SK-N-SH (cell line): ENCODE results near the gene R3HDM1. TPM values are rescaled to one million over a fixed set of nuclear protein-coding genes. Genes with fewer than 3 reads are reported as not detected.

Source experiments
- CTCF ChIA-PET: fragments of 300-600, 350-600 bp; formaldehyde crosslinking; extraction: SDS; loops from one replicate; lab custom pipeline; 2021; lab: Yijun Ruan, JAX
- POLR2A ChIA-PET: fragments of 350-600 bp; sonication (Branson Sonifier 250); formaldehyde crosslinking; extraction: SDS; loops from one replicate; lab custom pipeline; 2020; ENCODE audit warnings: antibody characterized with exemption, inconsistent platforms; lab: Yijun Ruan, JAX
- DNase-seq: peaks from one replicate; pipeline ENCODE4 v3.0.0; 2012
- H2AFZ ChIP-seq: fragments of 200-600 bp; sonication (generic); 2 replicates; pipeline ENCODE4 v1.8.1; 2016; ENCODE audit warnings: antibody characterized with exemption, mild to moderate bottlenecking, low read depth
- H3F3A ChIP-seq: fragments of 200-600 bp; sonication (generic); replicated peaks from 2 replicates; pipeline ENCODE3; 2016; ENCODE audit warnings: antibody characterized with exemption, mild to moderate bottlenecking; ENCODE audit not compliant: insufficient read depth
- H3K27ac ChIP-seq, 2 experiments: fragments of 200-500 bp in 1 of 2; fragments of 200-600 bp in 1 of 2; sonication (Bioruptor generic) in 1 of 2; sonication (generic), shearing (Covaris generic) in 1 of 2; 2 replicates each; pipeline versions ENCODE4 v1.5.1 to v1.6.1; 2014 to 2016; ENCODE audit warnings: low read depth in 2 of 2, inconsistent platforms in 1 of 2, low read length in 1 of 2, mild to moderate bottlenecking in 1 of 2, mixed read lengths in 1 of 2
- H3K27me3 ChIP-seq: fragments of 200-600 bp; sonication (generic), shearing (Covaris generic); 2 replicates; pipeline ENCODE4 v1.6.1; 2016; ENCODE audit warnings: mixed run types; ENCODE audit not compliant: insufficient read depth
- H3K36me3 ChIP-seq, 2 experiments: fragments of 200-500 bp in 1 of 2; fragments of 200-600 bp in 1 of 2; sonication (Bioruptor generic) in 1 of 2; sonication (generic) in 1 of 2; replicated peaks in 1 of 2; 2 replicates each; pipeline versions ENCODE3 to v1.5.1; 2014 to 2016; ENCODE audit warnings: low read length in 1 of 2, mild to moderate bottlenecking in 1 of 2; ENCODE audit not compliant: insufficient read depth in 2 of 2, control insufficient read depth in 1 of 2
- H3K4me1 ChIP-seq, 2 experiments: fragments of 200-500 bp in 1 of 2; fragments of 200-600 bp in 1 of 2; sonication (Bioruptor generic) in 1 of 2; sonication (generic), shearing (Covaris generic) in 1 of 2; 2 replicates each; pipeline versions ENCODE4 v1.5.1 to v1.6.1; 2014 to 2016; ENCODE audit warnings: low read depth in 1 of 2, low read length in 1 of 2, mixed run types in 1 of 2; ENCODE audit not compliant: insufficient read depth in 2 of 2, control insufficient read depth in 1 of 2
- H3K4me2 ChIP-seq: fragments of 200-600 bp; sonication (generic), shearing (Covaris generic); 2 replicates; pipeline ENCODE4 v1.6.1; 2017; ENCODE audit warnings: mixed run types
- H3K4me3 ChIP-seq, 2 experiments: fragments of 200-500 bp in 1 of 2; fragments of 200-600 bp in 1 of 2; sonication (Bioruptor generic) in 1 of 2; sonication (generic), shearing (Covaris generic) in 1 of 2; 2 replicates each; pipeline versions ENCODE4 v1.5.1 to v1.8.1; 2014 to 2016; ENCODE audit warnings: low read depth in 2 of 2, inconsistent platforms in 1 of 2, low read length in 1 of 2, mild to moderate bottlenecking in 1 of 2, mixed read lengths in 1 of 2, moderate library complexity in 1 of 2
- H3K79me2 ChIP-seq: fragments of 200-600 bp; sonication (generic); 2 replicates; pipeline ENCODE4 v1.8.1; 2017; ENCODE audit warnings: mild to moderate bottlenecking; ENCODE audit not compliant: insufficient read depth
- H3K9ac ChIP-seq: fragments of 200-600 bp; sonication (generic); 2 replicates; pipeline ENCODE4 v1.6.1; 2017; ENCODE audit warnings: mixed run types
- H3K9me2 ChIP-seq: fragments of 200-600 bp; sonication (generic); 2 replicates; pipeline ENCODE4 v1.6.1; 2017; ENCODE audit warnings: mixed run types
- H3K9me3 ChIP-seq: fragments of 200-600 bp; sonication (generic); 2 replicates; pipeline ENCODE4 v1.6.1; 2017; ENCODE audit warnings: mixed run types, mild to moderate bottlenecking, moderate library complexity
- H4K20me1 ChIP-seq: fragments of 200-600 bp; sonication (generic); 2 replicates; pipeline ENCODE4 v1.6.1; 2017; ENCODE audit warnings: mild to moderate bottlenecking, mixed run types; ENCODE audit not compliant: insufficient read depth
- EZH2phosphoT487 ChIP-seq: fragments of 200-600 bp; sonication (generic); IDR thresholded peaks from 2 replicates; pipeline ENCODE4 v1.6.1; 2017; ENCODE audit warnings: low read depth, mixed run types, mild to moderate bottlenecking, antibody characterized with exemption, moderate library complexity, borderline replicate concordance
- FOXJ3 ChIP-seq: sonication (generic); formaldehyde crosslinking; IDR thresholded peaks from 2 replicates; pipeline ENCODE4 v1.5.1; 2020; ENCODE audit warnings: mild to moderate bottlenecking, missing genetic modification reagents
- FOXM1 ChIP-seq: IDR thresholded peaks from 2 replicates; pipeline ENCODE4 v1.4.0; 2012; ENCODE audit warnings: low read depth, mild to moderate bottlenecking
- GABPA ChIP-seq: IDR thresholded peaks from 2 replicates; pipeline ENCODE4 v1.4.0; 2012; ENCODE audit warnings: low read depth, mild to moderate bottlenecking
- MEF2A ChIP-seq: IDR thresholded peaks from 2 replicates; pipeline ENCODE4 v1.4.0; 2012; ENCODE audit warnings: low read depth, borderline replicate concordance
- MXI1 ChIP-seq: IDR thresholded peaks from 2 replicates; pipeline ENCODE4 v1.6.1; 2012; ENCODE audit warnings: mild to moderate bottlenecking, low read depth, low read length, improper control_type of control experiment
- RCOR1 ChIP-seq: fragments of 150-350 bp; IDR thresholded peaks from 2 replicates; pipeline ENCODE4 v1.6.1; 2017; ENCODE audit warnings: antibody characterized with exemption, low read length
- REST ChIP-seq: IDR thresholded peaks from 2 replicates; pipeline ENCODE4 v1.6.1; 2012; ENCODE audit warnings: mild to moderate bottlenecking, low read depth, low read length, moderate library complexity
- TAF1 ChIP-seq: IDR thresholded peaks from 2 replicates; pipeline ENCODE4 v1.6.1; 2012; ENCODE audit warnings: low read depth, mild to moderate bottlenecking, low read length, moderate library complexity, borderline replicate concordance
- TEAD4 ChIP-seq: IDR thresholded peaks from 2 replicates; pipeline ENCODE4 v1.4.0; 2012; ENCODE audit warnings: mild to moderate bottlenecking, borderline replicate concordance; ENCODE audit not compliant: insufficient read depth
- WGBS: methylation state at CpG from one replicate; pipeline ENCODE4 v1.1.6; 2017; ENCODE audit warnings: low lambda C conversion rate; 5-methylcytosine and 5-hydroxymethylcytosine counted together
- polyA plus RNA-seq, 3 experiments: library from polyadenylated mRNA; depleted of rRNA; stranded (reverse); fragments of >200 nt; gene quantifications; 2 replicates each; pipeline ENCODE4 v1.2.3, GENCODE V29; 2012
- TF ChIP-seq, protein P1 (sequence below): fragments of 200-600 bp; sonication (generic); IDR thresholded peaks from 2 replicates; pipeline ENCODE4 v1.6.1; 2017; ENCODE audit warnings: antibody characterized with exemption, mild to moderate bottlenecking, moderate library complexity
- TF ChIP-seq, protein P2 (sequence below): IDR thresholded peaks from 2 replicates; pipeline ENCODE4; 2012
- TF ChIP-seq, protein P3 (sequence below): IDR thresholded peaks from 2 replicates; pipeline ENCODE4 v1.4.0; 2012; ENCODE audit warnings: low read depth, borderline replicate concordance

The R3HDM1 gene
- polyA plus RNA-seq, 1 of the 3 experiments (the other 2 are of a cell fraction): 38.2 TPM

- Histone ChIP-seq H2AFZ (no peak overlapping the region), H3K9me3 (no peaks in the 10 kb centered on the region), H3K27me3 (no peaks in the 10 kb centered on the region), H3K9me2 (no peaks in the 10 kb centered on the region), H3K4me1 (no peaks in the 10 kb centered on the region)
- TF ChIP-seq TAF1 (no peak), FOXM1 (no peak), TEAD4 (no peak), RCOR1 (no peak), GABPA (no peak), REST (no peak), EZH2phosphoT487 (no peak), MEF2A (no peak), FOXJ3 (CRISPR knock-in tag) (no peak), MXI1 (no peak)
- TF ChIP-seq, protein P1, sequence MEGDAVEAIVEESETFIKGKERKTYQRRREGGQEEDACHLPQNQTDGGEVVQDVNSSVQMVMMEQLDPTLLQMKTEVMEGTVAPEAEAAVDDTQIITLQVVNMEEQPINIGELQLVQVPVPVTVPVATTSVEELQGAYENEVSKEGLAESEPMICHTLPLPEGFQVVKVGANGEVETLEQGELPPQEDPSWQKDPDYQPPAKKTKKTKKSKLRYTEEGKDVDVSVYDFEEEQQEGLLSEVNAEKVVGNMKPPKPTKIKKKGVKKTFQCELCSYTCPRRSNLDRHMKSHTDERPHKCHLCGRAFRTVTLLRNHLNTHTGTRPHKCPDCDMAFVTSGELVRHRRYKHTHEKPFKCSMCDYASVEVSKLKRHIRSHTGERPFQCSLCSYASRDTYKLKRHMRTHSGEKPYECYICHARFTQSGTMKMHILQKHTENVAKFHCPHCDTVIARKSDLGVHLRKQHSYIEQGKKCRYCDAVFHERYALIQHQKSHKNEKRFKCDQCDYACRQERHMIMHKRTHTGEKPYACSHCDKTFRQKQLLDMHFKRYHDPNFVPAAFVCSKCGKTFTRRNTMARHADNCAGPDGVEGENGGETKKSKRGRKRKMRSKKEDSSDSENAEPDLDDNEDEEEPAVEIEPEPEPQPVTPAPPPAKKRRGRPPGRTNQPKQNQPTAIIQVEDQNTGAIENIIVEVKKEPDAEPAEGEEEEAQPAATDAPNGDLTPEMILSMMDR: no peak
- TF ChIP-seq, protein P2, sequence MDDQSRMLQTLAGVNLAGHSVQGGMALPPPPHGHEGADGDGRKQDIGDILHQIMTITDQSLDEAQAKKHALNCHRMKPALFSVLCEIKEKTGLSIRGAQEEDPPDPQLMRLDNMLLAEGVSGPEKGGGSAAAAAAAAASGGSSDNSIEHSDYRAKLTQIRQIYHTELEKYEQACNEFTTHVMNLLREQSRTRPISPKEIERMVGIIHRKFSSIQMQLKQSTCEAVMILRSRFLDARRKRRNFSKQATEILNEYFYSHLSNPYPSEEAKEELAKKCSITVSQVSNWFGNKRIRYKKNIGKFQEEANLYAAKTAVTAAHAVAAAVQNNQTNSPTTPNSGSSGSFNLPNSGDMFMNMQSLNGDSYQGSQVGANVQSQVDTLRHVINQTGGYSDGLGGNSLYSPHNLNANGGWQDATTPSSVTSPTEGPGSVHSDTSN: no peak
- TF ChIP-seq, protein P3, sequence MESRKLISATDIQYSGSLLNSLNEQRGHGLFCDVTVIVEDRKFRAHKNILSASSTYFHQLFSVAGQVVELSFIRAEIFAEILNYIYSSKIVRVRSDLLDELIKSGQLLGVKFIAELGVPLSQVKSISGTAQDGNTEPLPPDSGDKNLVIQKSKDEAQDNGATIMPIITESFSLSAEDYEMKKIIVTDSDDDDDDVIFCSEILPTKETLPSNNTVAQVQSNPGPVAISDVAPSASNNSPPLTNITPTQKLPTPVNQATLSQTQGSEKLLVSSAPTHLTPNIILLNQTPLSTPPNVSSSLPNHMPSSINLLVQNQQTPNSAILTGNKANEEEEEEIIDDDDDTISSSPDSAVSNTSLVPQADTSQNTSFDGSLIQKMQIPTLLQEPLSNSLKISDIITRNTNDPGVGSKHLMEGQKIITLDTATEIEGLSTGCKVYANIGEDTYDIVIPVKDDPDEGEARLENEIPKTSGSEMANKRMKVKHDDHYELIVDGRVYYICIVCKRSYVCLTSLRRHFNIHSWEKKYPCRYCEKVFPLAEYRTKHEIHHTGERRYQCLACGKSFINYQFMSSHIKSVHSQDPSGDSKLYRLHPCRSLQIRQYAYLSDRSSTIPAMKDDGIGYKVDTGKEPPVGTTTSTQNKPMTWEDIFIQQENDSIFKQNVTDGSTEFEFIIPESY: no peak
- TF ChIP-seq, all 33 proteins: peak for 0
- no peak overlapping the region for H3K4me3 ChIP-seq
- DNase-seq: no peak
- H3K79me2 ChIP-seq: no peaks in the 10 kb centered on the region
- H3K36me3 ChIP-seq: peaks cover 24 to 36% of the 10 kb centered on the region in 2 experiments
- WGBS: 95% methylated on average over 2 of the region's 2 CpGs
- no peaks in the 10 kb centered on the region for H4K20me1 ChIP-seq
- H3K27ac ChIP-seq: no peak overlapping the region
- H3K9ac ChIP-seq: no peak overlapping the region
- no peak overlapping the region for H3K4me2 ChIP-seq
- ChIA-PET POLR2A (no interaction called here), CTCF (no interaction called here)
- no peaks in the 10 kb centered on the region for H3F3A ChIP-seq
Observed at GRCh38 chr2:135679125-135679524, 147.8 kb downstream of the R3HDM1 start.
